ENCODE measurements around the gene RASSF7. TPM values are rescaled to one million over a fixed set of nuclear protein-coding genes. Genes with fewer than 3 reads are reported as not detected.
"Not testable (repeated sequence)": the region's sequence is repeated elsewhere in the genome, so short reads cannot be mapped to it uniquely, and the experiment has no call there.

The RASSF7 gene
- total RNA-seq, 1 donor from 2014 or later, result 179 TPM

DNA sequence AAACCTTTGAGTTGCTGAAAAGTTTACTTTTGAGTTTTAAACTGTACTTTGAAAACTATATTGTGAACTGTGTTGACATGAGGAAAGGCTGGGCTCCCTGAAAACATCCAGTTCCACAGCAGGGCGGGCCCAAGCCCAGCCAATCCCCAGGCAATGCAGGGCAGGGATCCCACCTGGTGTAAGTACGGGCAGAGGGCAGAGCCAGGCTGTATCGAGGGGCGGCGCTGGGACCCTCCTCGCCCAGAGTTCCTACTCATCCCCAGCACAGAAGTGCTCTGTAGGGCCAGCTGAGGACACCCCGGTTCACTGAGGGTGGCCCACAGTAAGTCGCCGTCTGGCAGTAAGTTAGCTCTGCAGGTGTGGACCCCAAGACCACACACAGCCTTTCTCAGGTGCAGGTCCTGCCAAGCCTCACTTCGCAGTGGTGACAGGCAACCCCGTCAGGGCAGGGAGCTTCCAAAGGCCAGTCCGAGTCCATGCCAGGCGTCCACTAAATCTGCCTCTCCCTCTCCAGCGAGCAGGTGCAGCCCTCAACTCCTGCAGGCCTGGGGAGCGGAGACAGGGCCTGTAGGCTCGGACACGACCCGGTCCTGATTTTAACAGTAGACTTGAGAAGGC is 6.3 kb downstream of the RASSF7 start:
- no peak for DNase-seq (ENCODE audit: low spot score)

DNA sequence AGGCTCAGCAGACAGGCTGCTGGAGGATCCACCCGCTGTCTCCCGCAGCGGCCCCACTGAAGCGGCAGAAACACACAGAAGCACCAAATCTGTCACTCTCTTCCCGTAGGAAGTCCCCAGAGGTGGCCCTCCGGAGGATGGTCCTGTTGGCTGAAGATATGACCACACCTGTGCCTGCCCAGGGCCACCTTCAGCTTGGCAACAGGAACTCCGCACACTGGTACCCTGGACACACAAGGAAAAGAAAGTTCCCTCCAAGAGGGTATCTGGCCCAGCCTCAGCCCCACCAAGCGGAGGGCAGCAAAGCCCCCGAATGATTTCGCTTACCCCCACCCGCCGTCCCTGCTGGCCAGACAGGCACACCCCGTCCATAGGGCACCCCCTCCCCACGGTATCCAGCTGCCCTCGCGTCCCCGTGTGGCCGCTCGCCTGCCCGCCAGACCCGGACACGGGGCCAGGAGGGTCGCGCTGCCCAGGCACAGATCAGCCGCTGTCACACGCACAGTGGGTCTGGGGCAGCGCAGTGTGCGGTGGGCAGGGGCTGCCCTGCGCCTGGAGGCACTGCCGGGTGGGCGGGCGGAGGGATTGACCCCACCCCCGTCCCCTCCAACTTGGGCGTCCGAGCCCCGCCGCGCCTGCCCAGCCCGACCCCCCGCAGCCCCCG is 7.0 kb downstream of the RASSF7 start:
- no peak for DNase-seq (ENCODE audit: low spot score)

GRCh38 chr11:568306-569157 is 7.8 kb downstream of the RASSF7 start:
- DNase-seq (ENCODE audit: low spot score), result peak; percentile 94

GRCh38 chr11:569158-569885 is 8.6 kb downstream of the RASSF7 start:
- no peak for DNase-seq (ENCODE audit: low spot score)

- no peak for DNase-seq (ENCODE audit: low spot score)
Observed at GRCh38 chr11:571802-572185, 11.0 kb downstream of the RASSF7 start.

DNA sequence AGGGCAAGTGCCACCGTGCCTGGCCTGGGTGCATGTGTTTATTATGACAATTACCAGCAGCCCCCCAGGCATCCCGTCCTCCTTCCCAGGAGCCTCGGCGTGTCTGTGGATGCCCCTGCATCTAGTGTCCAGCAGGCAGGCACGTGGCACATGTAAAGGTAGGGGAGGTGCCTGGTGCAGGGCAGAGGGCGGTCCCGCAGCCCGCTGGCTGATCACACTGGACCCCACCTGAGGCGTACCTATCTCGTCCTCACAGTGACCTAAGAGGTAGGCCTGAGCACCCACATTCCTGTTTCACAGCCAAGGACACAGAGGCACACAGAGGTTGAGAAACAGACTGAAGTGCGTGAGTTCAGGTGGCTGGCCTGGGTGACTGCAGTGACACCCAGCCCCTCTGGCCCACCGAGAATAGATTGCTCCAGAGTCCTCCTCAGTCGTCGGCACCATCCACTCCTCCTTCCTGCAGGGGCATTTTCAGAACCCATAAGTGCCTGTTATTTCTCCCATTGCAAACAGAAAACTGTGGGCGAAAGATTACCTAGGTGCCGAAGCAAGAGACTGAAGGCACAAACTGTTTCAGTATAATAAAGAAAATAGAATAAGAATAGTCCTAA is 12.5 kb downstream of the RASSF7 start:
- no peak for DNase-seq (ENCODE audit: low spot score)

- DNase-seq (ENCODE audit: low spot score), result not testable (repeated sequence)
Observed at GRCh38 chr11:574031-574570, 13.3 kb downstream of the RASSF7 start.

DNA sequence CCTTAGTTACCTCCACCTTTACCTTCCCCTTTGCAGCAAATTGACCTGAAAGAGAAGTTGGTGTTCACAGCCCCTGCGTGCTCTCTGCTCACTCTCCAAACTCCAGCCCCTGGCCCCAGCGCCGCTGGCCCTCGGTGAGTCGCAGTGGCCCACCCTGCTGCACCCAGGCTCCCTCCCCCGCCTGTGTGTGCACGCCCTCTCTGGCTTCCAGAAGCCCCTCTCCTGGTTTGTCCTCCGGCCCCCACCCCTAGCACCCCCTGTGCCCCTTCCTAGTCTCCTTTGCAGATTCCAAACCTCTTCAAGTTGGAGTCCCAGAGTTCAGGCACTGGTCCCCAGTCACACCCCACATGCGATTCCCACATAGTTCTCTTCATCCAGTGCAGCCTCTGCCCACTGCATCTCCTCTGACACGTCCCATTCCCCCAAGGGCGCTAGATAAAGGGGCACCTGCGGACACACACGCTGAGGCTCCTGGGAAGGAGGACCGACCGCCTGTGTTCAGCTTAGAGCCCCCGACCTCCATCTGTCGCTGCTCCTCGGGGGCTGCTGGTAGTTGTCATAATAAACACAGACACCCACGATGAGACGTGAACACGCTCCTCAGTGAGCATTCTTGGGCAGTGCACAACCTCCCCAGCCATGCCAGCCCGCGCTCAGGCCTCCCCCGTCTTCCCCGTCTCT is 14.0 kb downstream of the RASSF7 start:
- DNase-seq (ENCODE audit: low spot score), result no peak

DNA sequence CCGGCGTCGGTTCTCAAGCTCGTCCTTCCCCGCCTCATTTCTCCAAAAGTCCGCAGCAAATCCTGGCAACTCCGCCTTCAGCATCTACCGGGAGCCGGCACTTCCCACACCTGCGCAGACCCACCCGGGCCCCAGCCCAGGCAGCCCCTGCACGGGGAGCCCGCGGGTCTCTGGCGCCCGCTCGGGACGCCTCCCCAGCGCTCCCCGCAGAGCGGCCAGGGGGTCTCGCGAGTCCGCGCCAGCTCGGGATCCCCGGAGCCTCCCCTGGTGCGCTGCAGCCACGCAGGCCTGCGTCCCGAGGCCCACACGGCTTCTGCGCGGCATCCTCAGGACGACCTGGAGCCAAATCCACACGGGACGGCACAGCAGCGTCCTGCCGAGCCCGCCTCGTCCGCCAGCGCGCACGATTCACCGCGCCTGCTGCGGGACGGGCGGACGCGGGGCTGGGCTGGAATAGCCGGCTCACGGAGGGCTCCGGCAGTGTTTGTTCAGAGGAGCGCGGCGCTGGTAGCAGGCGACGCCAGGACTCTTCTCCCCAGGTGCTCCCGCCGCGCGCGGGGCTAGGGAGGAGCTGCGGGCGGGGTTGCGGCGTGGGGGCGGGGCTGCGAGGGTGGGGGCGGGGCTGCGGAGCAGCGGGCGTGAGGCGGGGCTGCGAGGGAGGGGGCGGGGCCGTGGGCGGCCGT is 14.7 kb downstream of the RASSF7 start:
- DNase-seq (ENCODE audit: low spot score), result no peak

DNA sequence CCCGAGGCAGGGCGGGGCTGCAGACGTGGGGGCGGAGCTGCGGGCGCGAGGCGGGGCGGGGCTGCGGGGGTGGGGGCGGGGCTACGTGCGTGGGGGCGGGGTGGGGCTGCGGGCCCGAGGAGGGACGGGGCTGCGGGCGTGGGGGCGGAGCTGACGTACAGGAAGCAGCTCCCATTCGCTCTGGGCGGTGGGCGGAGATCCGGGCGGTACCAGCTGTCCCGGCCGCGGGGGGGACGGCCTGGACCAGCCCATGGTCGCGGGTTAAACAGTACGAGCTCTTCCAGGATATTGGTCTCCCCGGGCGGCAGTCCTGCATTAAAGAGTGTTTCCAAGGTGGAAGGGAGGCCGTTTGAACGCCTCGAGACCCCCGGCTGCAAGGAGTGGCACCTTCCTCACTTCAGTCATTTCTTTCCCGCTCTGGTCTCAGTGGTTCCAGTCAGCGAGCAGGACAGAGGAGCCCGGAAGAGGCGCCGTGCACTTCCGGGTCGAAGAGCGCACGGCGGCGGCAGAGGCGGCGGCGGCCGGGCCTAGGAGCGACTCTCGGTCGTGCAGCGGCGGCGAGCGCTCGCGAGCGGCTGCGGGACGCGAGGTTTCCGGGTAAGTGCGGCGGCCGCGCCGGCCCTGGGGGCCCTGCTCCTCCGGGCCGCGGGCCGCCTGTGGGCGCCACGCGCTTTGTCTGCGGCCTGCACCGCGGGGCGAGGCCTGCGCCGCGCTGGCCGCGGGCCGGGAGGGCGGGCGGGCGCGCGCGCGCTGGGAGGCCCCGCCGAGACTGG is 15.4 kb downstream of the RASSF7 start, which contains the start of gene PHRF1:
TSS of gene PHRF1 (plus strand) at position 475 of the 773 bp plus-strand sequence. CDS start 5,043 bp downstream, outside the sequence.
- peak; percentile 96 for DNase-seq (ENCODE audit: low spot score)

DNA sequence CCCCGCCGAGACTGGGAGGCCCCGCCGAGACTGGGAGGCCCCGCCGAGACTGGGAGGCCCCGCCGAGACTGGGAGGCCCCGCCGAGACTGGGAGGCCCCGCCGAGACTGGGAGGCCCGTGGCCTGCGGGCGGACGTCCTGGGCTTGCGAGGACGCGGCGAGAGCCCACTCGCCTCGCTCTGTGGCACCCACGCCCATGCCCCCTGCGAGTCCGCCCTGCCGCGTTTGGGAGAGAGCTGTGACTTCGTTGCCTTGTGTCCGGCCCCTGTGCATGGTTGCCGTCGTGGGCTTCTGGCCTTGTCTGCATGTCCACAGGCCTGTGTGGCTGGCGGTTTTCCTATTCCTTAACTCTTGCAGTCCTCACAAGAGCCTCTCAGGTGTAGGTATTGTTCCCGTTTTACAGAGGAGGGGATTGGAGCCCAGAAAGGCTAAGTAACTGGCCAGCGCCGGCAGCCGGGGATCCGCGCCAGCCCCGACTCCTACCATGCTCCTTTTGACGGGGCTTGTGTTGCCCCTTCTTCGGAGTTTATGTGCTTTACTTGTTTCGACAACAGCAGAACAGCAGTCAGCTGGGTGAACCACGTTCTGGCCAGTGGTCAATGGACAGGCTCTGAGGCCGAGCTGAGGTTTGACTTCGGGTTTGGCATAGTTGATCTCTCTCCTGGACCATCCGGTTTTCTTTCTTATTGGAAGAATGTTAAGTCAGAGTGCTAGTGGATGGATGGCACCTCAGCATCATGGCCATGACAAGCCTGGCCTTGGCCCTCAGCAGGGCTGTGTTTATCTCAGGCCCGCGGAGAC is 16.2 kb downstream of the RASSF7 start:
- no peak for DNase-seq (ENCODE audit: low spot score)

- no peak for DNase-seq (ENCODE audit: low spot score)
Observed at GRCh38 chr11:577611-577894, 16.8 kb downstream of the RASSF7 start.

- DNase-seq (ENCODE audit: low spot score), result no peak
Observed at GRCh38 chr11:578276-579035, 17.7 kb downstream of the RASSF7 start.

DNA sequence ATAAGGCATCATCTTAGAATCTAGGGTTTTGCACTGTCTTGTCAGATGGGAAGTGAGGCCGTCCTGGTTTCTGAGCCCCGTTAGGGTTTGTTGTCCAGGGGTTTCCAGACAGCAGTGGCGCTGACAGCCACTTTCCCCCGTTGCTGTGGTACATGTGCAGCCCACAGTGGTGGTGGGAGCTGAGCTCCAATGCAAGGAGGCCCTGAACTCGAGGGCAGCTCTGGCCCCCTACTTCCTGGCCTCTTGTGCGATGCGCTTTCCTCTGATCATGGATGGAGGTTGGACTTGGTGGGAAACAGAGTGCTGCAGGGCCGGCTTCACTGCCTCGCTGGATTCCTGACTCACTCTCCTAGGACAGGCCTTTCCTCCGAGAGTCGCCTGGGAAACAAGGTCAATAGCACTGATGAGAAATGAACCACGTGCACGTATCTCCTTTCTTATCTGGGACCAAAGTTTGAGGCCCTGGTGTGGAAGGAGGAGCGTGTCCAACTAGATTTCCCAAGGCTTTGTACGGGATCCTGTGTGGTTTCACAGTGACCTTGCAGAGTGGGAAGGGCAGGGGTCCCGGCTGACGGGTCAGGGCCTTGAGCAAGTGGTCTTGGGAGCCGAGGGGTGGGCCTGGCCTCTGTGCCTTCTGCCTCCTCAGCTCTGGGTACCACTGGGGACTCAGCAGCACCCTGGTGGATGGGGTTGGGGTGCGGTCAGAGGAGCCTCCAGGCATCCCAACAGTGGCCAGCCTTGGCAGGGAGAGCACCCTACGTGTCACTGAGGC is 19.2 kb downstream of the RASSF7 start:
- DNase-seq (ENCODE audit: low spot score), result peak; percentile 50

DNA sequence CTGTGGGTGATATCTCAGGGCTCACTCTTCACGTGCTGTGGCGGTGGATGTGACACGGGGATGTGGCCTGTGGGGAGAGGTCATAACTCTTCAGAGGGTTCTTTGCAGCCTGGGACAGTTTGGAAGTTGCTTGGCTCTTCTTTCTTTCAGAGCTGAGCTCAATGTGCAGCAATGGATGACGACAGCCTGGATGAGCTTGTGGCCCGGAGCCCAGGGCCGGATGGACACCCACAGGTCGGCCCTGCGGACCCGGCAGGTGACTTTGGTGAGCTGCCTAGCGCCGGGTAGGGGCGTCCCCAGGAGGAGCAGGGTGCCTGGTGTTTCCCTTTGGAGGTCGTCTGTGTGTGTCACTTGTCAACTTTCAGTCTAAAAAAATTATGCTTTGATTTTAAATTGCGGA is 20.6 kb downstream of the RASSF7 start:
- no peak for DNase-seq (ENCODE audit: low spot score)

GRCh38 chr11:581752-582151 is 21.0 kb downstream of the RASSF7 start:
- DNase-seq (ENCODE audit: low spot score), result no peak

- DNase-seq (ENCODE audit: low spot score), result no peak
Observed at GRCh38 chr11:584287-584686, 23.5 kb downstream of the RASSF7 start.
